ENCODE results near the gene TMED4. TPM values are rescaled to one million over a fixed set of nuclear protein-coding genes. Genes with fewer than 3 reads are reported as not detected.

Gene TMED4
- total and polyA plus RNA-seq, 4 donors = 26.9 to 97.1 (median 46.9) TPM

GRCh38 chr7:44608916-44609648 is 27.1 kb upstream of the TMED4 start:
- Histone ChIP-seq H3K4me3 (ENCODE audit: low read depth in 1 of 3, low read length in 3 of 3) (no peak overlapping the region), H3K9ac (ENCODE audit: low read depth in 1 of 2, low read length in 2 of 2) (no peak overlapping the region), H3K27ac (ENCODE audit: low read depth in 1 of 2, low read length in 2 of 2) (no peak overlapping the region), H3K9me3 (ENCODE audit: control insufficient read depth in 4 of 4, low read length in 3 of 4) (no peaks in the 10 kb centered on the region), H3K36me3 (ENCODE audit: control insufficient read depth in 4 of 4, insufficient read depth in 3 of 4, low read depth in 1 of 4, low read length in 3 of 4) (no peaks in the 10 kb centered on the region), H3K4me1 (ENCODE audit: control insufficient read depth in 4 of 4, insufficient read depth in 4 of 4, low read length in 3 of 4) (peaks cover 1 to 13% (median 3%) of the 10 kb centered on the region in 4 donors), H3K27me3 (ENCODE audit: control insufficient read depth in 4 of 4, insufficient read depth in 4 of 4, low read length in 3 of 4) (no peaks in the 10 kb centered on the region)
- TF ChIP-seq GABPA (IDR thresholded peaks at IDR 0.05 in 1 of 2, conservative IDR thresholded peaks at IDR 0.05 in 1 of 2) (no peak), ATF3 (IDR thresholded peaks at IDR 0.05) (no peak), FOXA2 (IDR thresholded peaks at IDR 0.05) (no peak), REST (IDR thresholded peaks at IDR 0.05) (no peak)
- 90% methylated on average over 14 of the region's 14 CpGs for whole genome bisulfite sequencing
- no peak for DNase-seq (ENCODE audit: low spot score)

- no peaks in the 10 kb centered on the region for H3K36me3 ChIP-seq (ENCODE audit: control insufficient read depth in 4 of 4, insufficient read depth in 3 of 4, low read depth in 1 of 4, low read length in 3 of 4)
- H3K9me3 ChIP-seq (ENCODE audit: control insufficient read depth in 4 of 4, low read length in 3 of 4) = no peaks in the 10 kb centered on the region
- TF ChIP-seq REST (IDR thresholded peaks at IDR 0.05) (no peak), HNF4A (conservative IDR thresholded peaks at IDR 0.05) (peak in 1 of 2 donors; percentile 6)
- H3K4me1 ChIP-seq (ENCODE audit: control insufficient read depth in 4 of 4, insufficient read depth in 4 of 4, low read length in 3 of 4) = peaks cover 1 to 13% (median 3%) of the 10 kb centered on the region in 4 donors
- peak overlapping the region; percentile 39 to 85 for H3K9ac ChIP-seq (ENCODE audit: low read depth in 1 of 2, low read length in 2 of 2)
- H3K27ac ChIP-seq (ENCODE audit: low read depth in 1 of 2, low read length in 2 of 2) = peak overlapping the region; percentile 96 to 100
- peak overlapping the region; percentile 65 to 94 (median 74) for H3K4me3 ChIP-seq (ENCODE audit: low read depth in 1 of 3, low read length in 3 of 3)
- no peak for DNase-seq (ENCODE audit: low spot score)
- 49% methylated on average over 35 of the region's 35 CpGs for WGBS
- no peaks in the 10 kb centered on the region for H3K27me3 ChIP-seq (ENCODE audit: control insufficient read depth in 4 of 4, insufficient read depth in 4 of 4, low read length in 3 of 4)
Observed at GRCh38 chr7:44607141-44608068, 25.4 kb upstream of the TMED4 start.
